ENCODE data around the gene IFT25.

IFT25 gene

DNA sequence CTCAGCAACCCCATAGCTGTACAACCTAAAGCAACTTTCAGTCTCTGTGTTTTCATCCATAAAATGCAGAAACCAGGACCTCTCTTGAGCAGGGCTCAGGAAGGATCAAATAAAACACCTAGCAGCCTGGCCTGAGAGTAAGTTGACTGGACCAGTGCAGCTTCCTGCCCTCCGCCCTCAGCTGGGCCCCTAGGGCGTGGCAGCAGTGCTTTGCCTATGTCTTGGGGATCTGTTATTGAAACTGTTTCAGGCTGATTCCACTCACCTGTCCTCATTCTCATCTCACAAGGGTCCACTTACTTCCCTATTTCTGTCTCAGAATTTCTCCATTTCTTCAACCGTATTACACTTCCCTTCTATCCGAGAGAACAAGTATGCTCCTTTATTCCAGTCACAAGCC lies 18.0 kb upstream of the IFT25 start:
- Mint-ChIP-seq H3K36me3 (ENCODE audit: low read depth) (peaks cover 56% of the 10 kb centered on the region), H3K27me3 (ENCODE audit: low read depth, poor library complexity) (no peaks in the 10 kb centered on the region), H3K9me3 (no peaks in the 10 kb centered on the region), H3K4me3 (no peak overlapping the region), H3K27ac (no peak overlapping the region), H3K4me1 (no peaks in the 10 kb centered on the region)
- TF ChIP-seq, protein P1, sequence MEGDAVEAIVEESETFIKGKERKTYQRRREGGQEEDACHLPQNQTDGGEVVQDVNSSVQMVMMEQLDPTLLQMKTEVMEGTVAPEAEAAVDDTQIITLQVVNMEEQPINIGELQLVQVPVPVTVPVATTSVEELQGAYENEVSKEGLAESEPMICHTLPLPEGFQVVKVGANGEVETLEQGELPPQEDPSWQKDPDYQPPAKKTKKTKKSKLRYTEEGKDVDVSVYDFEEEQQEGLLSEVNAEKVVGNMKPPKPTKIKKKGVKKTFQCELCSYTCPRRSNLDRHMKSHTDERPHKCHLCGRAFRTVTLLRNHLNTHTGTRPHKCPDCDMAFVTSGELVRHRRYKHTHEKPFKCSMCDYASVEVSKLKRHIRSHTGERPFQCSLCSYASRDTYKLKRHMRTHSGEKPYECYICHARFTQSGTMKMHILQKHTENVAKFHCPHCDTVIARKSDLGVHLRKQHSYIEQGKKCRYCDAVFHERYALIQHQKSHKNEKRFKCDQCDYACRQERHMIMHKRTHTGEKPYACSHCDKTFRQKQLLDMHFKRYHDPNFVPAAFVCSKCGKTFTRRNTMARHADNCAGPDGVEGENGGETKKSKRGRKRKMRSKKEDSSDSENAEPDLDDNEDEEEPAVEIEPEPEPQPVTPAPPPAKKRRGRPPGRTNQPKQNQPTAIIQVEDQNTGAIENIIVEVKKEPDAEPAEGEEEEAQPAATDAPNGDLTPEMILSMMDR (IDR thresholded peaks at IDR 0.05) = no peak
- no peak for DNase-seq

DNA sequence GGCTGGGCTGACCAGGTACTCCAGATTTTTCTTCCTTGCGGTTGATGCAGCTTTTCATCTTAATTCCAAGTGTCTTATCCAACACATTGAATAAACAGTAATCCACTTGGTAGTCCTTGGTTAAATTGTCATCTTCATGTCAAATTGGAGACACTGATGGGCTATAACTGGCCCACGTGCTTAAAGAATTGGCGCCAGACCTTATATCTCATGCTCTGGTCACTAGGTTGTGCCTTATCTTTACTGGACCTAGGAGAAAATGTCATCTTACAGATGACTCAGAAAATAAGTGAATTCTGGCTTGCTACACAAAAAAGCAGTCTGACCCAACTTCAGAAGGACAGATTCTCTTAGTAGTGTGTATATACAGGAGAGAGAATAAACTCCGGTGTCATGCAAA lies 16.9 kb upstream of the IFT25 start:
- no peak for DNase-seq
- Mint-ChIP-seq H3K27ac (no peak overlapping the region), H3K4me3 (no peak overlapping the region), H3K27me3 (ENCODE audit: low read depth, poor library complexity) (no peaks in the 10 kb centered on the region), H3K36me3 (ENCODE audit: low read depth) (peaks cover 51% of the 10 kb centered on the region), H3K4me1 (peaks cover 2% of the 10 kb centered on the region), H3K9me3 (no peaks in the 10 kb centered on the region)
- TF ChIP-seq, protein P1 (IDR thresholded peaks at IDR 0.05) = no peak

DNA sequence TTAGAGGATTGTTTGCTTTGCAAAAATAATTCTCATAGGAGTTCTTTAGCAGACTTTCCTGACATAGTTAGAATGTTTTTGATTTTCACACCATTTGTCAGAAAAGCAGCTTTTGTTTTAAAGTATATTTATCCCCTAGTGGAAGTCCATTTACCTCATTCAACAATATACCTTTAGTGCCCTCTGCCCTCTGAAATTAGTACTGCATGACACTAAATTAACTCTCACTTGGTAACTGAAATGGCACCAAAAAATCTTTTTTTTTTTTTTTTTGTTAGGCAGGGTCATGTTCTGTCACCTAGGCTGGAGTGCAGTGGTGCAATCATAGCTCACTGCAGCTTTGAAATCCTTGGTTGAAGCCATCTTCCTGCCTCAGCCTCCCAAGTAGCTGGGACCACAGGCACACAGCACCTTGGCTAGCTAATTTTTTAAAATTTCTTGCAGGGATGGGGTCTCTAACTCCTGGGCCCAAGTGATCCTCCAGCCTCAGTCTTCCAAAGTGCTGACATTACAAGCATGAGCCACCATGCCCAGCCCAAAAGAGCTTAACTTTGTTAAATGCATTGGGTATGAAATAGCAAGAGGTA lies 14.3 kb upstream of the IFT25 start:
- peaks cover 12% of the 10 kb centered on the region for H3K4me1 Mint-ChIP-seq
- TF ChIP-seq, protein P1 (IDR thresholded peaks at IDR 0.05) = peak; percentile 37
- no peak overlapping the region for H3K4me3 Mint-ChIP-seq
- no peak for DNase-seq
- H3K27me3 Mint-ChIP-seq (ENCODE audit: low read depth, poor library complexity) = no peaks in the 10 kb centered on the region
- peaks cover 52% of the 10 kb centered on the region for H3K36me3 Mint-ChIP-seq (ENCODE audit: low read depth)
- no peak overlapping the region for H3K27ac Mint-ChIP-seq
- H3K9me3 Mint-ChIP-seq = no peaks in the 10 kb centered on the region

DNA sequence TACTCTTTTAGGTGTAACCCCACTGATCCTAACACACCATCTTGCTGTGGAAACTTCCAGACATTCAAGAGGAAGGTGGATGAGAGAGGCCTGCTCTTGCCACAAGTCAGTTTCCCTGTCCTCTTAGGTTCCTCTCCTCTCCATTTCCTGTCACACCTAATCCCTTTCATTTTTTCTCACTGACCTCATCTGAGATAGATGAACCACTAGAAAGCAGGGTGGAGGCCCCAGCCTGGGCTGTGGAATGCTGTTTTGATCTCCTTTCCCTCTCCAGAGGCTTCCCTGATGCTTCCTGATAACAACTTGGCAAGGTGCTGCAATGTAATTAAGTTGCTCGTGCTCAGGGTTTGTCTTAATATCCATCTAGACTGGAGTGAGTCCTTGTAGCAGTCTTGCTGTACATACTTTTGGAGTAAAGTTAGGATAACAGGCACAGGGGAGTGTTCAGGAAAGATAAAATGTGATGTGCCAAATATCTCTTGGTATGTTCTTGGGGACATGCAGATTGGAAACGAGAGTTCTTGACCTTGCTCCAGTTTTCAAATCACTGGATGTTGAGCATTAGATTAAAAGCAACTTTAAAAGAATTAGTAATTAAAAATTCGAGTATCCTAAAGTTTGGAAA lies 11.8 kb upstream of the IFT25 start:
- peak overlapping the region; percentile 64 for H3K27ac Mint-ChIP-seq
- H3K9me3 Mint-ChIP-seq = no peaks in the 10 kb centered on the region
- H3K4me1 Mint-ChIP-seq = peaks cover 12% of the 10 kb centered on the region
- TF ChIP-seq, protein P1 (IDR thresholded peaks at IDR 0.05) = no peak
- peaks cover 60% of the 10 kb centered on the region for H3K36me3 Mint-ChIP-seq (ENCODE audit: low read depth)
- no peak for DNase-seq
- no peaks in the 10 kb centered on the region for H3K27me3 Mint-ChIP-seq (ENCODE audit: low read depth, poor library complexity)
- H3K4me3 Mint-ChIP-seq = no peak overlapping the region

DNA sequence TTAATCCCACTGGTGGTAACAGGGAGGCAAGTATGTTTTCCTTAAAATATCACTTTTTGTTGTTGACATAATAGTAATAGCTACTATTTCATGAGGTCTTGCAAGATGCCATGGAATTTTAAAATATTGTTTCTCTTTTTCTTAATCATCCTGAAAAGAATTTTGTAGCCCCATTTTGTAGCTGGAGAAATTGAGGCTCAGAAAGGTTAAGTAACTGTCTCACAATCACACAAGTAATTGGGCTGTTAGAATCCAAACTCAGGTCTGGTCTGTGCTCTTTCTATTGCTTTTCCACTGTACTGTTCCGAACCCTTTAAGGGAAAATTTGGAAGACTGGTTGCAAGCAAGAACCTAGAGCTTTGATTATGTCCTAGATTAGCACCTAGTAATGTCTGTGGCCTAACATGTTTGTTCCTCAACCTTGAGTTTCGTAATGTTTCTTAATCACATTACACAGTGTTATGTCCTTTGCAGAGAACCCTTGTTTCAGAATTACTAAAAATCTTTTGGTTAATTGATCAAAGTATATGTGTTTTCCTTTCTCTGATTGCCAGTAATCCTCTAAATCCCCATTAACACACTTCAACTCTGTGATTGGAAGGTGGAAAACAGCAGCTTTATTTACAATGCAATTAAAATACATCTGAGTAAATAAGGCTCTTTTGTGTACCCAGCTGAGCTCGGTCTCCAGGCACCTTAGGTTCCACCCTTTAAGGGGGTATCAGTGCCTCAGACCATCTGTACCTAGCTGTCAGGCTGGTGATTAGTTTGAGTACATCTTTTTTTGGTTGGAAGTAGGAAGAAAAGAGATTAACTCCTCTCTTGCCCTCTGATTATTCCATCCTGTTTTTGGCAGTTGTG lies 11.0 kb upstream of the IFT25 start:
- no peak for DNase-seq
- TF ChIP-seq, protein P1 (IDR thresholded peaks at IDR 0.05) = no peak
- H3K36me3 Mint-ChIP-seq (ENCODE audit: low read depth) = peaks cover 54% of the 10 kb centered on the region
- H3K27me3 Mint-ChIP-seq (ENCODE audit: low read depth, poor library complexity) = no peaks in the 10 kb centered on the region
- peaks cover 15% of the 10 kb centered on the region for H3K4me1 Mint-ChIP-seq
- H3K9me3 Mint-ChIP-seq = no peaks in the 10 kb centered on the region
- H3K4me3 Mint-ChIP-seq = no peak overlapping the region
- peak overlapping the region; percentile 64 for H3K27ac Mint-ChIP-seq
